Effector CD8-positive, alpha-beta T cell (primary cell): ENCODE measurements around the gene CPNE5.

ENCODE experiments used
- DNase-seq: peaks from one replicate; lab custom pipeline; 2025; lab: John Stamatoyannopoulos, UW

Gene CPNE5

DNA sequence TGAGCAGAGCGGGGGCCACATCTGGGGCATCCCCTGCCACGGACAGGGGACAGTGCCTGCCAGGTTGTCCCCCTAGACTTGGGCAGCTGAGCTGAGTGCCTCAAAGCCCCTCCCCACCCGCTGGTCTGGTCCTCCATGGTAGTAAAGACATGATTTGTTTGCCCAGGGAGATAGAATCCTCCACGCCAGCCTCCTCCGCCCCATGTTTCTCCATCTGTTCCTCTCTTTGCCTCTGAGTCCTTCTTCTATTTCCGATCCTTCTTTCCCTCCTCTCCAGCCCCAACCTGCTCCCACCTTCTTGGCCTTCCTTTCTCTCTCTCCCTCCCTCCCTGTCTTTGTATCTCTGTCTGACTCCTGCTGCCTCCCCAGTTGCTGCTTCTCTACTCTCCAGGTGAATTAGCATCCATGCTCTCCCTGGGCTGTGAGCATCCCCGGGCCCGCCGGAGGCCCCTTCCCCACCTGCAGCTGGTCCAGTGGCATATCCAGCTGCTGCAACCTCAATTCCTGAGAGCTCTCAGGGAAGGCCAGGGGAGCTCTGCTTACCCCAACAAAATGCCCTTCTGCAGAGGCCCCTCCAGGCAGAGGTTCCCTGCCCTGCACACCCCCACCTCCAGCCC lies 45.8 kb downstream of the CPNE5 start:
- no peak for DNase-seq

DNA sequence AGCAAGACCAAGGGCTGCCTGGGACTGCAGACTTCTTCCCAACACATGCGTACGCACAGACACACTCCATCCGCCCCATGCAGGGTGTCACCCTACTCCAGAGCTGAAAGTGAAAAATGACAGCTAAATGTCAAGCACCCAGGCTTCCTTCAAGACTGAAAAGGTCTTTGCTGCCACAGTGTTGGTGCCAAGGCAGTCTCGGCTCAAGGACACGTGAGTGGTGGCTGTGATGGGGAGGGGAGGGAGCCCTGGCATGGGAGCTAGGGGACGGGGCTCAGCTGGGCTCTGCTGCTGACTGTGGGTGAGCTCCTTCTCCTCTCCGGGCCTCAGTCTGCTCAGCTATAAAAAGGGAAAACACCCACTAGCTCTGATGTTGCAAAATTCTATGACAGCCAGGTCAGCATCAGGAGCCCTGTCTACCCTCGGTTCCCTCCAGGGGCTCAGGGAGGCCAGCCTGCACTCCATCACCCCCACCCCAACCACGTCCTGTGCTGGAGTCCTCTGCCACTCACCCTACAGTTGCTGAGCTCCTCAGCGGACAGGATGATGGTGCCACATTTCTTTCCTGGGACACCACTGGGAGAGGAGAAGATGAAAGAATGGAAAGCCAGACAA lies 47.6 kb downstream of the CPNE5 start:
- DNase-seq = no peak

DNA sequence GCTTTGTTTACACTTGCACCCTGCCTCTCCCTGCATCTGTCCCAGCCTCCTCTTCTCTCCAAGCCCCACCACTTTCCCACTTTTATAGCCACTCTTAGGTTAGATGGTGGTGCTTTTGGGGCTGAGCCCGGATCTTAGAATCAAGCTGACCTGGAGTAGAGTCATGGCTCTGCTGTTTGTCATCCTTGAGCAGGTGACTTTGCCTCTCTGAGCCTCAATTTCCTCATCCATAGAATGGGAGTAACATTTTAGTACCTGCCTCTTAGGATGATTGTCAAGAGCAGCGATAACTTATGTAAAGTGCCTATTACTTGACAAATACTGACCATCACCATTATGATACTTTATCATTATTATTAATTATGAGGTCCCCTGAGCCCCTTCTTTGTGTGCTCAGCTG lies 48.2 kb downstream of the CPNE5 start:
- no peak for DNase-seq

DNA sequence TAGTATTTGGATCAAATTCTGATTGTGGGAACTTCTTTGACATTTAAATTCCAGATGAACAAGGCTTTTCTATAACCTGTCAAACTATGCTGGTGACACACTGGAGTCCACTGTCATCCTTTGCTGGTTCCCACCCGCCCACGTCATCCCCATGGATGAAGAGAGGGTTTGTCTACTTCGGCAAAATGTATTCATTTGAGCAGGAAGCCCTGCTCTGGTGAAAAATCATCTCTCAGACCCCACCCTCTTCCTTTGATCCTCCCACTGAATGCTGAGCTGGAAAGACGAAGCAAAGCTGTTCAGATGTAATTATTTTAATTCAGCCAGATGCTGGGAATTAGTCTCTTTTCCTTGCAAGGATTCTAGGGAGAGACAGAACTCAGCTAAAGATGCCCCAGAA lies 50.5 kb downstream of the CPNE5 start:
- DNase-seq = no peak

GRCh38 chr6:36788186-36788585 lies 51.1 kb downstream of the CPNE5 start:
- no peak for DNase-seq

- no peak for DNase-seq
Observed at GRCh38 chr6:36787210-36787609, 52.0 kb downstream of the CPNE5 start.

GRCh38 chr6:36786055-36786675 lies 53.1 kb downstream of the CPNE5 start:
- DNase-seq = no peak

- no peak for DNase-seq
Observed at GRCh38 chr6:36784376-36784636, 54.9 kb downstream of the CPNE5 start.

- no peak for DNase-seq
Observed at GRCh38 chr6:36783603-36784375, 55.5 kb downstream of the CPNE5 start.

GRCh38 chr6:36781669-36782068 lies 57.6 kb downstream of the CPNE5 start:
- no peak for DNase-seq

GRCh38 chr6:36780442-36781177 lies 58.6 kb downstream of the CPNE5 start:
- DNase-seq = no peak

DNA sequence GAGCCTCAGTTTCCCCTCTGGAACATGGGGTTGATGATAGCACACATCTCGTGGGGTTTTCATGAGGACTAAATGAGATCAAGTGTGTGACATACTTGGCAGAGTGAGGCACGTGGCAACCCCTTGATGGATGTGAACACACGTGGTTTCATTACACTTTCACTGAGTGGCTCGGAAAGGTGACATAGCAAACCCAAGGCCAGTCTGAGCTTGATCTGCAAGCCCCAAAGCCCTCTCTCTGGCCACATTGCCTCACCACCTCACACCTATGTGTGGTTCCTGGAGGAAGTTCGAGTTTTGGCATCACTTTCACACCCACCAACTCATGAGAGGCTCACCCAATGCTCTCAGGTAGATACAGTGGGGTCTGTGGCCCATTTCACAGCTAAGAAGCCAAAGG lies 60.0 kb downstream of the CPNE5 start:
- no peak for DNase-seq

- DNase-seq = no peak
Observed at GRCh38 chr6:36777801-36778200, 61.4 kb downstream of the CPNE5 start.

DNA sequence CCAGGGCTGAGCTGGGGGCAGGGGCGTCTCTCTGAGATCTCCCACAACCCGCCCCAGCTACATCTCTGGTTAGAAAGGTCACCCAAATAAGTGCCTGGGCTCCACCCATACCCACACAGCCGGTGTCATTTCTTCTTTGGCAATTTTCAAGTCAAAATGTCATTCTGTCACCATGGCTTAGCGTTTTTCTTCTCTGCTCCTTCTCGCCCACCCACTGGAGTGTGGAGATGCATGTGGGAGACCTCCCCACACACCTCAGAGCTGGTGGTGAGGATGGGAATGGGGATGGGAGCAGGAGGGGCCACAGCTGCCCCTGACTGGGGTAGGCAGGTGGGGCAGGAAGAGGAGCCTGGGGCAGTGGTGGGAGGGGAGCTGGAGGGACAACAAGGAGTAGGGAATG lies 63.1 kb downstream of the CPNE5 start:
- no peak for DNase-seq

DNA sequence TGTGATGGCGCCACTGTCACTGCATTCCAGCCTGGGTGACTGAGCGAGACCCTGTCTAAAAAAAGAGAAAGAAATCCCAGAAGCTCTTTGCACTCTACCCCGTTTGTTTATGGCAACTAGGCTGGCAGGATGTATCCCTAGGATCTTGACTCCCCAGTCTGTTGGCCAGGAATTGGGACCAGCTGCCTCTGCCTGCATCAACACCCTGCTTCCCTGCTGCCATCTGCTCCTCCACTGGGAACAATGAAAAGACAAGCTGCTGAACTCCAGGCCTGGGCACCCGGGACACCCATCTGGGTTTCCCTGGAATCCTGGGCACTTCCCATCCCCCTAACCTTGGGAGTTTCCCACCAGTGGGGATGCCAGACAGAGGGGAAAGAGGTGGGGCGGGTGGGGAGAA lies 64.9 kb downstream of the CPNE5 start:
- DNase-seq = no peak

DNA sequence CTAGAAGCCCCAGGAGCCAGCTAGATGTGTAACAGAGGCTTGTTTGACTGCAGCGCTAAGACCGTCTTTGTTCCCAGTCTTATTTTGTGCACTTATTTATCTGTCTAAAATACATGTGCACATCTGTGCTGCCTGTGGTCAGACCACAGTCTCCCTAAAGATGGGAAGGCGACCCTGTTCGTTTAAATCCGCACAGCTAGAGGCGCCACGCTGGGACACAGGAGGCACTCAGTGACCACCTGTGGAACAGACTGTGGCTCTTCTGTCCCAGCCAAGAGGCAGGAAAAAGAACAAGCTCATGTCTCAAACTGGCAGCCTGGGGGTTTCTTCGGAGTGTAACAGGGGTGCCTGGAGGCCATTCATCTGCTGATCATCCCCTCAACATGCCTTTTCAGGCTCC lies 66.8 kb downstream of the CPNE5 start:
- DNase-seq = no peak

GRCh38 chr6:36771145-36771544 lies 68.1 kb downstream of the CPNE5 start:
- no peak for DNase-seq

- no peak for DNase-seq
Observed at GRCh38 chr6:36769676-36770499, 69.4 kb downstream of the CPNE5 start.

- DNase-seq = no peak
Observed at GRCh38 chr6:36769183-36769675, 70.0 kb downstream of the CPNE5 start.

DNA sequence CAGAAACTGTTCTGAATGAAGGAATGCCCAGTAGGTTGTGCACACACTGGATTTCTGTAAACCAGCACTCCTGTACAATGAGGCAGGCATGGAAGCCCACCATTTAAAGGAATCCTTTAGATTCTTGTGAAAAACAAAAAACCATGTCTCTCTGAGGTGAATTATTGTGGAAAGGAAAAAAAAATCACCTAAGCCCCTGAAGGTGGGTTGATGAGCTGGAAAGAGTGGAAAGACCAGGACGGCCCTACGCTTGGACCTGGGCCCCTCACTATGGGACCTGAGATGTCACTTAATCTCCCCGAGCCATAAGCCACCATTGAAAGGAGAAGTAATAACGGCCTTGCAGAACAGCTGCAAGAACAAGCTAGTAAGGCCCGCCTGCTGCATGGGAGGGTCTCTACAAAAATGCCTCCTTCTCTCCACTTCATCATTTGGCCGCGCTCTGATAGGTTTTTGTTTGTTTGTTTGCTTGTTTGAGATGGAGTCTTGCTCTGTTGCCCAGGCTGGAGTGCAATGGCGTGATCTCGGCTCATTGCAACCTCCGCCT lies 72.8 kb downstream of the CPNE5 start:
- DNase-seq = no peak
